ENCODE data around the gene DHX16. TPM values are rescaled to one million over a fixed set of nuclear protein-coding genes. Genes with fewer than 3 reads are reported as not detected.
A peak's percentile ranks its signal among the peaks of the same experiment; 100 is the strongest.

DHX16 gene
- total and polyA plus RNA-seq, 9 of the 15 experiments (the other 6 are each of a cell fraction or from before 2014, with no cell fraction given) = 14.6 to 66.1 (median 47.5) TPM

GRCh38 chr6:30617565-30618269 is 55.1 kb downstream of the DHX16 start, which contains the start of gene MRPS18B (continued):
- no peak for TF ChIP-seq E4F1 (CRISPR knock-in tag; IDR thresholded peaks at IDR 0.05; ENCODE audit: borderline replicate concordance)
- peak; percentile 43 for TF ChIP-seq NCOR1 (IDR thresholded peaks at IDR 0.05)
- TF ChIP-seq GTF2A2 (tag; IDR thresholded peaks at IDR 0.05) = no peak
- TF ChIP-seq ZNF253 (CRISPR knock-in tag; conservative IDR thresholded peaks at IDR 0.05) = 0 out of 2 replicates have a peak, but pooled peaks have one; percentile 19
- TF ChIP-seq TAL1 (IDR thresholded peaks at IDR 0.05) = no peak
- TF ChIP-seq LEF1 (IDR thresholded peaks at IDR 0.05) = no peak
- TF ChIP-seq SMC3 (conservative IDR thresholded peaks at IDR 0.05; ENCODE audit: insufficient read depth, low read depth, low read length) = no peak
- TF ChIP-seq, protein P1, sequence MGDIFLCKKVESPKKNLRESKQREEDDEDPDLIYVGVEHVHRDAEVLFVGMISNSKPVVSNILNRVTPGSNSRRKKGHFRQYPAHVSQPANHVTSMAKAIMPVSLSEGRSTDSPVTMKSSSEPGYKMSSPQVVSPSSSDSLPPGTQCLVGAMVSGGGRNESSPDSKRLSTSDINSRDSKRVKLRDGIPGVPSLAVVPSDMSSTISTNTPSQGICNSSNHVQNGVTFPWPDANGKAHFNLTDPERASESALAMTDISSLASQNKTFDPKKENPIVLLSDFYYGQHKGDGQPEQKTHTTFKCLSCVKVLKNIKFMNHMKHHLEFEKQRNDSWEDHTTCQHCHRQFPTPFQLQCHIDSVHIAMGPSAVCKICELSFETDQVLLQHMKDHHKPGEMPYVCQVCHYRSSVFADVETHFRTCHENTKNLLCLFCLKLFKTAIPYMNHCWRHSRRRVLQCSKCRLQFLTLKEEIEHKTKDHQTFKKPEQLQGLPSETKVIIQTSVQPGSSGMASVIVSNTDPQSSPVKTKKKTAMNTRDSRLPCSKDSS (IDR thresholded peaks at IDR 0.05; ENCODE audit: low read depth, partially characterized antibody) = no peak
- TF ChIP-seq, protein P2, sequence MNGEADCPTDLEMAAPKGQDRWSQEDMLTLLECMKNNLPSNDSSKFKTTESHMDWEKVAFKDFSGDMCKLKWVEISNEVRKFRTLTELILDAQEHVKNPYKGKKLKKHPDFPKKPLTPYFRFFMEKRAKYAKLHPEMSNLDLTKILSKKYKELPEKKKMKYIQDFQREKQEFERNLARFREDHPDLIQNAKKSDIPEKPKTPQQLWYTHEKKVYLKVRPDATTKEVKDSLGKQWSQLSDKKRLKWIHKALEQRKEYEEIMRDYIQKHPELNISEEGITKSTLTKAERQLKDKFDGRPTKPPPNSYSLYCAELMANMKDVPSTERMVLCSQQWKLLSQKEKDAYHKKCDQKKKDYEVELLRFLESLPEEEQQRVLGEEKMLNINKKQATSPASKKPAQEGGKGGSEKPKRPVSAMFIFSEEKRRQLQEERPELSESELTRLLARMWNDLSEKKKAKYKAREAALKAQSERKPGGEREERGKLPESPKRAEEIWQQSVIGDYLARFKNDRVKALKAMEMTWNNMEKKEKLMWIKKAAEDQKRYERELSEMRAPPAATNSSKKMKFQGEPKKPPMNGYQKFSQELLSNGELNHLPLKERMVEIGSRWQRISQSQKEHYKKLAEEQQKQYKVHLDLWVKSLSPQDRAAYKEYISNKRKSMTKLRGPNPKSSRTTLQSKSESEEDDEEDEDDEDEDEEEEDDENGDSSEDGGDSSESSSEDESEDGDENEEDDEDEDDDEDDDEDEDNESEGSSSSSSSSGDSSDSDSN (IDR thresholded peaks at IDR 0.05; ENCODE audit: borderline replicate concordance in 1 of 2, low read depth in 2 of 2, low read length in 2 of 2) = no peak
- peak; percentile 99 for TF ChIP-seq HDAC2 (IDR thresholded peaks at IDR 0.05)
- TF ChIP-seq E2F8 (IDR thresholded peaks at IDR 0.05; ENCODE audit: low read depth, partially characterized antibody) = no peak
- no peak for TF ChIP-seq NR4A1 (CRISPR knock-in tag; IDR thresholded peaks at IDR 0.05)
- peak; percentile 37 for TF ChIP-seq NR4A1 (tag; IDR thresholded peaks at IDR 0.05)

Data from K562 (cell line).